VCaP (cell line): ENCODE results near the gene MYL12B.
"Not testable (repeated sequence)": the region's sequence is repeated elsewhere in the genome, so short reads cannot be mapped to it uniquely, and the experiment has no call there.

ENCODE experiments used
- H3K27ac ChIP-seq: fragments of 450-650 bp; 2 replicates; pipeline ENCODE4 v1.5.1; 2017
- TF ChIP-seq, protein P1 (sequence below): fragments of 450-650 bp; conservative IDR thresholded peaks from 2 replicates; pipeline ENCODE4 v1.5.1; 2017; ENCODE audit warnings: mild to moderate bottlenecking, moderate library complexity

The MYL12B gene

DNA sequence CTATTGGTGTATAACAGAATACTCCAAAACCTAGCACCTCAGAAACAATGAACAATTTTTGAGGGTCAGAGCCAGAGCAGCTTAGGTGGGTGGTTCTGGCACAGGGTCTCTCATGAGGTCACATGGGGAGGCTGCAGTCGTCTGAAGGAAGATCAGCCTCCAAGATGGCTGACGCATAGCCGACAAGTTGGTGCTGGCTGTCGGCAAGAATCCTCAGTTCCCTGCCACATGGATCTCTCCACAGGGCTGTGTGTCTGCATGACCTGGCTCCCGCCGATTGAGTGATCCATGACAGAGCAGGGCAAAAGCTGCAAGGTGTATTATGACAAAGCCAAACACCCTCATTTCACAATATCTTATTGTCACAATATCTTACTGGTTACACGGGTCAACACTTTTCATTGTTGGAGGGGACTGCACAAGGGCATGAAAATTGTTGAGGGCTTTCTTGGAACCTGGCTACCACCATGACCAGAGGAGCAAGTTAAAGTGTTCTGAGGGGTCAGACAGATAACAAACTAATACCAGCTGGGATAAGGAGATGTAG, 4.2 kb downstream of the MYL12B start:
- no peak overlapping the region for H3K27ac ChIP-seq
- TF ChIP-seq, protein P1, sequence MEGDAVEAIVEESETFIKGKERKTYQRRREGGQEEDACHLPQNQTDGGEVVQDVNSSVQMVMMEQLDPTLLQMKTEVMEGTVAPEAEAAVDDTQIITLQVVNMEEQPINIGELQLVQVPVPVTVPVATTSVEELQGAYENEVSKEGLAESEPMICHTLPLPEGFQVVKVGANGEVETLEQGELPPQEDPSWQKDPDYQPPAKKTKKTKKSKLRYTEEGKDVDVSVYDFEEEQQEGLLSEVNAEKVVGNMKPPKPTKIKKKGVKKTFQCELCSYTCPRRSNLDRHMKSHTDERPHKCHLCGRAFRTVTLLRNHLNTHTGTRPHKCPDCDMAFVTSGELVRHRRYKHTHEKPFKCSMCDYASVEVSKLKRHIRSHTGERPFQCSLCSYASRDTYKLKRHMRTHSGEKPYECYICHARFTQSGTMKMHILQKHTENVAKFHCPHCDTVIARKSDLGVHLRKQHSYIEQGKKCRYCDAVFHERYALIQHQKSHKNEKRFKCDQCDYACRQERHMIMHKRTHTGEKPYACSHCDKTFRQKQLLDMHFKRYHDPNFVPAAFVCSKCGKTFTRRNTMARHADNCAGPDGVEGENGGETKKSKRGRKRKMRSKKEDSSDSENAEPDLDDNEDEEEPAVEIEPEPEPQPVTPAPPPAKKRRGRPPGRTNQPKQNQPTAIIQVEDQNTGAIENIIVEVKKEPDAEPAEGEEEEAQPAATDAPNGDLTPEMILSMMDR, result no peak

DNA sequence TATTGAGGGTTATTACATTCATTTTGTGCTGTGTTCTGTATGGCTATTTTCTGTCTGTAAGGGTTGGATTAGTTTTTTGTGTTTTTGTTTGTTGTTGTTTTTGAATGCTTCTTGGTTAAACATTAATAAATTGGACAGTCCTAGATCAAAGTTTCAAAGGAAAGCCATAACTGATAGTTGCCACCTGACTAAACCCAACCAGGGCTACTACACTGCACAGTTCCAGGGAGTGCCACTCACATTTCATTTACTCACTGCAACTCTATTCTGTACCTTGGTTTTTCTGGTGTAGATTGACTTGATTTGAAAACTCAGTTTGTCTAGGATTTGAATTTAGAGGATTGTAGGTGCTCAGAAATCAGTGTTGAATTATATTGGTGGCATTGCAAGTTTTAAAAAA, 6.4 kb downstream of the MYL12B start:
- no peak overlapping the region for H3K27ac ChIP-seq
- TF ChIP-seq, protein P1, result no peak

DNA sequence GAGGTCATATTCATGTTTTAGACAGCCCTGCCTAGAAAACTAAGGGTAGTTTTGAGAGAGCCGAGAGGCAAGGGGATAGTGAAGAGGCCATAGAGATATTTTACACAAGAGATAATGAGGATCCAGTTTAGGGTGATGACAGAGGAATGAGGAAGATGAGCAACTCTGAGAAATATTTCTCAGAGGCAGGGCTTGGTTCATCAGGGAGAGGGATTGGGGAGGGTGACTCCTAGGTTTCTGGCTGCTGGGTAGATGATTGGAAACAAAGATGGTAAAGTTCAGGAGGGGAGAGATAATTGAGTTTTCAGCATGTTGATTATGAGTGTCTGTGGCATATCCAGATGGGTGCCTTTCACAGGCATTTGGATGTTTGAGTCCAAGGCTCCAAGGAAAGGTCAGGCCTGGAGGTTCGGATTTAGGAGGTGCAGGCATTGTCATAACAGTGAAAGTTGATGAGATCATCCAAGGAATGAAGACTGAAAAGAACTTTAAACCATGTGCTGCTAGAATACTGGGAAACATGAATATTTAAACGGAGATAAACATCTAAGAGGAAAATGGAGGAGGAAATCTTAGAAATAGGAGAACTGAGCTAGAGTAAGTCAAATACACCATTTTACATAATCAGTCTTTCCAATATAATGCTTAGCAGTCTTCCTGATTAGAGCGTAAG, 7.4 kb downstream of the MYL12B start:
- TF ChIP-seq, protein P1, result no peak
- H3K27ac ChIP-seq, result no peak overlapping the region

DNA sequence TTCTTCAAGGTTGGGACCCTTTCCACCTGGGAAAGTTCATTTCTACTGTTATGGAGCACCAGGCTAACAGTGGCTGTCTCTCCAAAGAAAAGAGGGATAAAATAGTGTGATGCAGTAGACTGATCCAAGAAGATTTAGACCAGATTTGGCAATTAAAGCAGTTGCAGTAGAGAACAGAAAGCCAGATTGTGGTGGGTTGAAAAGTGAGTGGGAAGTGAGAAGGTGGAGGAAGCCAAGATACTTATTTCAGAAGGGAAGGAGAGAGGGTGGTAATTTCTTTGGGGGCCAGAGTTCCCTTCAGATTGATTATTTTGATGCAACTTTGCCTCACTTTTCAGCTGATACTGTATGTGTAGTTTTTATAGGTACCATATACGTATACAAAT, 8.0 kb downstream of the MYL12B start:
- TF ChIP-seq, protein P1, result no peak
- H3K27ac ChIP-seq, result no peak overlapping the region

DNA sequence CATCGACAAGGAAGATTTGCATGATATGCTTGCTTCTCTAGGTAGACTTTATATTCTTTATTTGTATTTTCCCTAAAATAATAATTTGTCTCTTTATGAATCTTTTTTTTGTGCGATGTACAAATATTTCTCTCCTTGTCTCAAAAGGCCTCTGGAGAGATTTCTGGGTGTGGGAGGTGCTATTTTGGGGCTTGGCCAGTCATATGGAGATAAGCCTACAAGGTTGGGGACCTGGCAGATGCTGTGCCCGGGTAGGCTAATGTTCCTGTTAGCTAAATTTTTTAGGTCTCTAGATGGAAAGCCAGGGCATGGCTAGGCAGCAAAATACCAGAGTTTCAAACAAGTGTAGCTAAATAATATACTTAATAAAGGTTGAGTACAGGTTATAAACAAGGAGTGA, 11.1 kb downstream of the MYL12B start:
- H3K27ac ChIP-seq, result no peak overlapping the region
- TF ChIP-seq, protein P1, result no peak

DNA sequence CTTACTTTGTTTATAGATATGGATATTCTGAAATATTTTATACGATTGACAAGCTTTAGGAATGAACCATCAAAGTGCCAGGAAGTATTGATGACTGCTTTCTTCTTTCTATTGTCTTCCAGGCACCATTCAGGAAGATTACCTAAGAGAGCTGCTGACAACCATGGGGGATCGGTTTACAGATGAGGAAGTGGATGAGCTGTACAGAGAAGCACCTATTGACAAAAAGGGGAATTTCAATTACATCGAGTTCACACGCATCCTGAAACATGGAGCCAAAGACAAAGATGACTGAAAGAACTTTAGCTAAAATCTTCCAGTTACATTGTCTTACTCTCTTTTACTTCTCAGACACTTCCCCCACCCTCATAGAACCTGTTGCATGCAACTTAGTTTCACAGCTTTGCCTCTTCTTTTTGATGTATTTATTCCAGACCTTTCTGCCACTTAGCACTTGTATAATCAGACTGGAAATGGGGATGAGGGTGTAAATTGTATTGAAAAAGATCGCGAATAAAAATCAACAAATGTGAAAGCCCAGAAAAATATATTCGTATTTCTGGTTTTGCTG, 15.8 kb downstream of the MYL12B start:
- H3K27ac ChIP-seq, result not testable (repeated sequence)

DNA sequence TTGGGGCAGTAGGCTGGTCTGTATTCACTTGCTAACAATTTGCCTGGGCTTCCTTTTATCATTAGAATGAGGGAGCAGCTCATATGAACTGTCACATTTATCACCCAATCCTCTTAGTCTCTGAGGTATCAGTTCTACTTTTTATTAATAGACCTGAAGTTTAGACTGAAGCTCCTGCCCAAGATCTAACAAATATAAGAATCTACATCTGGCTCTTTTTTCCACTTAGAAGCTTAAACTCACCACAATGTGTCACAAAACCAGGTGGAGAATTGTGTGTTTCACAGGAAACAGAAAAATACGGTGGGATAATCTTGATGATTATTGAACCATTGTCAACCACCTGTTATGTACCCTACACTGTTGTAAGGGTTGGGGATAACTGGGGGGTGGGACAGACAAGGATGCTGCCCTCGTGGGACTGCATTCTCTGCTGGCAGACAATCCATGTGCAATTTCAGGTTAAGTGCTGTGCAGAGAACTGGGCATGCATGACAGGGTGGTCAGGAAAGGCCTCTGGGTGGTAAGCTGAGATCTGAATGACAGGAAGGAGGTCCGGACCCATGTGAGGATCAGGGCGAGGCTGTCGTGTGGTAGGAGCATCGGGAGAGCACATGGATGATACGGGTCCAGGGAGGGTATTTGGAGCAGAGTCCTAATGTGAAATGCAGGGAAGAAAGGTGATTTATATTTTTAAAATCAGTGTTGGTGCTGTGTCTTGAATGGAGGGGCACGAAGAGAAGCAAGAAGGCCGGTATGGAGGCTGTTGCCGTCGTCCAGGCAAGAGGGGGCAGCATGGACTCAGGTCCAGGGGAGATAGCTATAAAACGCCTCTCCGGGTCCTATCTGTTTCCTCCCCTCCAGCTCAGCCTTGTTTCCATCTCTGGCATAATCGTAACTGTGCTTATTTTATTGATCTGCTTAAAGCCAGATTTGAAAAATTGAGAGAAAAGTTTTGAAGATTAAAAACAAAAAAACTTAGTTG, 17.6 kb downstream of the MYL12B start:
- H3K27ac ChIP-seq, result no peak overlapping the region
- TF ChIP-seq, protein P1, result no peak
